Measurements from ENCODE around the gene PDZD7.
A peak's percentile ranks its signal among the peaks of the same experiment; 100 is the strongest.

PDZD7 gene

DNA sequence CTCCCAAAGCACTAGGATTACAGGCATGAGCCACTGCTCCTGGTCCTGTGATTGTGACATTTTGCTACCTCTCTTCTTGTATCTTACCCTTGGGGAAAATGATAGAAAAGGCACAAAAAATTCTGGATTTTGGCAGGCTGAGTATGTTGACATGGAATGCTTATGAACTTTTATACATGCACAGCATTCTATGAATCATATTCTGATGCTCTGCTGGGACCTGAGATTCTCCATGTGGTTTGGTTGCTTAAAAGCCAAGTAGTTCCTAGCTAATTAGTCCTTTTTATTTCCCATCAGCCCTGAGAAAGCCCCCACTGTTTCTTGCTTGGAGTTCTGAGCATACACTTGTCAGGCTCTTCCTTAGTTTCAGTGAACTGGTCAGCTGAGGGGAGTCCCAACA lies 22.6 kb upstream of the PDZD7 start:
- TF ChIP-seq, protein P1, sequence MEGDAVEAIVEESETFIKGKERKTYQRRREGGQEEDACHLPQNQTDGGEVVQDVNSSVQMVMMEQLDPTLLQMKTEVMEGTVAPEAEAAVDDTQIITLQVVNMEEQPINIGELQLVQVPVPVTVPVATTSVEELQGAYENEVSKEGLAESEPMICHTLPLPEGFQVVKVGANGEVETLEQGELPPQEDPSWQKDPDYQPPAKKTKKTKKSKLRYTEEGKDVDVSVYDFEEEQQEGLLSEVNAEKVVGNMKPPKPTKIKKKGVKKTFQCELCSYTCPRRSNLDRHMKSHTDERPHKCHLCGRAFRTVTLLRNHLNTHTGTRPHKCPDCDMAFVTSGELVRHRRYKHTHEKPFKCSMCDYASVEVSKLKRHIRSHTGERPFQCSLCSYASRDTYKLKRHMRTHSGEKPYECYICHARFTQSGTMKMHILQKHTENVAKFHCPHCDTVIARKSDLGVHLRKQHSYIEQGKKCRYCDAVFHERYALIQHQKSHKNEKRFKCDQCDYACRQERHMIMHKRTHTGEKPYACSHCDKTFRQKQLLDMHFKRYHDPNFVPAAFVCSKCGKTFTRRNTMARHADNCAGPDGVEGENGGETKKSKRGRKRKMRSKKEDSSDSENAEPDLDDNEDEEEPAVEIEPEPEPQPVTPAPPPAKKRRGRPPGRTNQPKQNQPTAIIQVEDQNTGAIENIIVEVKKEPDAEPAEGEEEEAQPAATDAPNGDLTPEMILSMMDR (conservative IDR thresholded peaks at IDR 0.05; ENCODE audit: low read length) = no peak
- peak; percentile 78 for DNase-seq (ENCODE audit: low read depth)
- H3K4me3 ChIP-seq (ENCODE audit: low read length) = no peak overlapping the region

GRCh38 chr10:101052285-101052684 lies 21.4 kb upstream of the PDZD7 start:
- TF ChIP-seq, protein P1 (conservative IDR thresholded peaks at IDR 0.05; ENCODE audit: low read length) = no peak
- peak; percentile 85 for DNase-seq (ENCODE audit: low read depth)
- H3K4me3 ChIP-seq (ENCODE audit: low read length) = no peak overlapping the region

GRCh38 chr10:101050208-101051069 lies 19.5 kb upstream of the PDZD7 start:
- DNase-seq (ENCODE audit: low read depth) = peak; percentile 34
- TF ChIP-seq, protein P1 (conservative IDR thresholded peaks at IDR 0.05; ENCODE audit: low read length) = peak; percentile 63
- peak overlapping the region; percentile 39 for H3K4me3 ChIP-seq (ENCODE audit: low read length)

DNA sequence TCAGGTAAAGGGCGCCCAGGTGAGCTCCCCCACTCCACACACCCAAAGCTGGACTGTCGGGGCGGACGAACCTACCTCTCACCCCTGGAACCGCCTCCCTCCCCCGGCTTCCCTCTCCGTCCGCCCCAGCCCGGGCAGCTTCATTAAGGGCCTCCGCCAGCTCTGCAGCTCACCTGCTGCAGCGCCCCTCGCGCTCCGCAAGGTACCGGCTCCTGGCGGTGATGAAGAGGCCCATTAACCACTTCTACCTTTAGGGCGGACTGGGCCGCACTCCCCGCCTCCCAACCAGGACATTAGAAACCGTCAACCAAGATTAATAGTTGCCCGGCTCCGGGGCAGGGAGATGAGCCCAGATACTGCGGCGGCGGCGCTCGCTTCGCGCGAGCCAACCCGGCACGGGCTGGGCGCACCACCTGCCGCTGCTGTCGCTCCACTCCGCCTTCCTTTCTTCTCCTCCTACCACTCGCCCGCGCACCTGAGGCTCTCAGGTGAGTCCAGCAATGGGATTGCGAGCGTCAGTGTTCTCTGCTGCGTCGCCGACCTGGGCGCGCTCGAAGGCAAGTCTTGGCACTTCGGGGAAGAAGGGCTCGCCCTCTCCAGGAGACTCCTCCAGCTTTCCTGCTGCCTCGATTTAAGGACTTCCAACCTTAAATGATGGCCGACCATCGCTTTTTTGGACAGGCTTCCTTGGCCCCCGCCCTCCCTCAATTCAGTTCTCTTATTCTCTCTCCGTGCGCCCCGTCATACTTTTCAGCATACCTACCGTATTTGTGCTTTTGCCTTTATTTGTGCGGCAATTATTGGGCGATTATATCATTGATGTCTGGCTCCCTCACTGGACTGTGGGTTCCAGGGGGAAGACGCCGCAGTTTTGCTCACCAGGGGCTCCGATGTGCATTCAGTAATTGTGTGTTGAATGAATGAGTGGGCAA lies 17.3 kb upstream of the PDZD7 start:
- TF ChIP-seq, protein P1 (conservative IDR thresholded peaks at IDR 0.05; ENCODE audit: low read length) = no peak
- H3K4me3 ChIP-seq (ENCODE audit: low read length) = no peak overlapping the region
- no peak for DNase-seq (ENCODE audit: low read depth)

DNA sequence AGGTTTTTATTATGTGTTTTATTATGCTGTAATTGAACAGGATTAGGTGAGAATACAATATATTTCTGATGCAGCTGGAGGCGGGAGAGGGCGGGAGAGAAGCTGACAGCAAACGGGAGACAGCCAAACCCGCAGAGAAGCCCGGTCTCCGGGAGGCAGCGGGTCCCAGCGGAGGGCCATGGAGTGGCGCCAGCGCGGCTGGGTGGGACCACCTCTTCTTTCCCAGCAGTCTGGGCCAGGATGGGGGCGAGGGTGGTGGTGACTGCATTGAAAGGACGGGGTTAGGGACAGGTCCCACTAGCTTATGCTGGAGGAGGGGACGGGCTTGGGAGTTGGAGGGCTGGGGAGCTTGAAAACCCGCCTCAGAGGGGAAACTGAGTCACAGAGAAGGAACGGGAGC lies 16.3 kb upstream of the PDZD7 start:
- TF ChIP-seq, protein P1 (conservative IDR thresholded peaks at IDR 0.05; ENCODE audit: low read length) = no peak
- DNase-seq (ENCODE audit: low read depth) = no peak
- no peak overlapping the region for H3K4me3 ChIP-seq (ENCODE audit: low read length)

- TF ChIP-seq, protein P1 (conservative IDR thresholded peaks at IDR 0.05; ENCODE audit: low read length) = no peak
- DNase-seq (ENCODE audit: low read depth) = no peak
Measured at GRCh38 chr10:101046332-101047238, 15.7 kb upstream of the PDZD7 start.

More at GRCh38 chr10:101046332-101047238, 15.7 kb upstream of the PDZD7 start:
- H3K4me3 ChIP-seq (ENCODE audit: low read length) = no peak overlapping the region

Measured in AG10803 (cell line).